NCI-H2227 (cell line): ENCODE measurements around the gene FAM184A.
"Not testable (repeated sequence)": the region's sequence is repeated elsewhere in the genome, so short reads cannot be mapped to it uniquely, and the experiment has no call there.

Experiments
- DNase-seq: peaks from one replicate; lab custom pipeline; 2025; ENCODE audit not compliant: unreplicated experiment; lab: John Stamatoyannopoulos, UW

The FAM184A gene

GRCh38 chr6:119102901-119103300 is 24.4 kb upstream of the FAM184A start:
- DNase-seq, result no peak

- DNase-seq, result no peak
Observed at GRCh38 chr6:119100115-119100514, 21.7 kb upstream of the FAM184A start.

- DNase-seq, result not testable (repeated sequence)
Observed at GRCh38 chr6:119097815-119098361, 19.4 kb upstream of the FAM184A start.

GRCh38 chr6:119096721-119097565 is 18.5 kb upstream of the FAM184A start:
- no peak for DNase-seq

GRCh38 chr6:119090256-119090655 is 11.8 kb upstream of the FAM184A start:
- no peak for DNase-seq

- no peak for DNase-seq
Observed at GRCh38 chr6:119084784-119085183, 6.3 kb upstream of the FAM184A start.

GRCh38 chr6:119083007-119083406 is 4.5 kb upstream of the FAM184A start:
- DNase-seq, result no peak

GRCh38 chr6:119079283-119079809 is 882 bp upstream of the FAM184A start:
- DNase-seq, result no peak

- peak; percentile 29 for DNase-seq
Observed at GRCh38 chr6:119077643-119078375, 655 bp downstream of the FAM184A start.

GRCh38 chr6:119077391-119077642 is 1.1 kb downstream of the FAM184A start:
- no peak for DNase-seq

- DNase-seq, result no peak
Observed at GRCh38 chr6:119076576-119077390, 1.7 kb downstream of the FAM184A start.

- DNase-seq, result no peak
Observed at GRCh38 chr6:119076173-119076572, 2.3 kb downstream of the FAM184A start.

GRCh38 chr6:119075200-119075981 is 3.1 kb downstream of the FAM184A start:
- DNase-seq, result no peak

GRCh38 chr6:119073307-119074051 is 5.0 kb downstream of the FAM184A start:
- no peak for DNase-seq

- DNase-seq, result no peak
Observed at GRCh38 chr6:119071576-119071975, 6.9 kb downstream of the FAM184A start.

GRCh38 chr6:119067091-119067490 is 11.4 kb downstream of the FAM184A start:
- DNase-seq, result peak; percentile 18

GRCh38 chr6:119066517-119066916 is 11.9 kb downstream of the FAM184A start:
- DNase-seq, result no peak

GRCh38 chr6:119065955-119066354 is 12.5 kb downstream of the FAM184A start:
- no peak for DNase-seq

- no peak for DNase-seq
Observed at GRCh38 chr6:119065382-119065781, 13.1 kb downstream of the FAM184A start.

- no peak for DNase-seq
Observed at GRCh38 chr6:119063491-119063890, 15.0 kb downstream of the FAM184A start.
